ENCODE measurements around the gene PLCL1.

GRCh38 chr2:197986977-197987376, 182.6 kb downstream of the PLCL1 start:
- no peak for TF ChIP-seq CTCF (IDR thresholded peaks at IDR 0.05)
- TF ChIP-seq ZFX (IDR thresholded peaks at IDR 0.05; ENCODE audit: borderline replicate concordance) = no peak

Data from 22Rv1 (cell line).